Common myeloid progenitor, CD34-positive (primary cell): ENCODE data around the gene CADPS2.

Source experiments
- CTCF ChIA-PET: fragments of 350-600 bp; sonication (Branson Sonifier 250); formaldehyde crosslinking; loops from one replicate; lab custom pipeline; 2021; ENCODE audit warnings: antibody characterized with exemption; lab: Charles Lee
- POLR2A ChIA-PET: fragments of 350-600 bp; sonication (Branson Sonifier 250); formaldehyde crosslinking; loops from one replicate; lab custom pipeline; 2021; ENCODE audit warnings: antibody characterized with exemption; lab: Charles Lee
- DNase-seq, 3 donors: peaks; one replicate each; pipeline versions ENCODE4 v3.0.0 to v3.0.0-alpha.2; 2013
- H3K27ac ChIP-seq, 2 experiments: 1 replicate in 1 of 2; 2 replicates in 1 of 2; pipeline ENCODE4 v1.7.0; 2013; ENCODE audit warnings: inconsistent platforms in 2 of 2, low read length in 2 of 2, mild to moderate bottlenecking in 2 of 2, low read depth in 1 of 2, moderate library complexity in 1 of 2; ENCODE audit not compliant: severe bottlenecking in 2 of 2, insufficient read depth in 1 of 2, poor library complexity in 1 of 2
- H3K27me3 ChIP-seq, 5 experiments: replicated peaks in 2 of 5; 1 replicate in 3 of 5; 2 replicates in 2 of 5; pipeline versions ENCODE4 v1.6.1 to v1.7.0; 2013; ENCODE audit warnings: low read length in 4 of 5, mild to moderate bottlenecking in 2 of 5, moderate library complexity in 2 of 5, inconsistent platforms in 1 of 5; ENCODE audit not compliant: insufficient read depth in 5 of 5, control insufficient read depth in 4 of 5
- H3K36me3 ChIP-seq, 4 experiments: 1 replicate in 2 of 4; 2 replicates in 2 of 4; pipeline versions ENCODE4 v1.6.1 to v1.7.0; 2013; ENCODE audit warnings: low read length in 3 of 4, control low read depth in 1 of 4, mild to moderate bottlenecking in 1 of 4; ENCODE audit not compliant: control insufficient read depth in 4 of 4, insufficient read depth in 4 of 4
- H3K4me1 ChIP-seq, 4 experiments: 1 replicate in 3 of 4; 2 replicates in 1 of 4; pipeline versions ENCODE4 v1.6.1 to v1.7.1; 2013; ENCODE audit warnings: low read length in 3 of 4, mild to moderate bottlenecking in 3 of 4, control low read depth in 1 of 4, inconsistent platforms in 1 of 4, moderate library complexity in 1 of 4; ENCODE audit not compliant: control insufficient read depth in 4 of 4, insufficient read depth in 4 of 4; ENCODE audit errors: control extremely low read depth in 1 of 4
- H3K4me3 ChIP-seq, 7 experiments: 1 replicate in 4 of 7; 2 replicates in 3 of 7; pipeline versions ENCODE4 v1.5.1 to v1.7.0; 2013; ENCODE audit warnings: mild to moderate bottlenecking in 7 of 7, low read length in 6 of 7, moderate library complexity in 6 of 7, inconsistent platforms in 2 of 7, low read depth in 2 of 7, control low read depth in 1 of 7; ENCODE audit not compliant: insufficient read depth in 4 of 7, control insufficient read depth in 1 of 7; ENCODE audit errors: extremely low read depth in 1 of 7
- H3K9me3 ChIP-seq, 5 experiments: 1 replicate in 4 of 5; 2 replicates in 1 of 5; pipeline versions ENCODE4 v1.6.1 to v1.7.1; 2013; ENCODE audit warnings: low read length in 4 of 5, mild to moderate bottlenecking in 2 of 5, inconsistent platforms in 1 of 5, low read depth in 1 of 5, moderate library complexity in 1 of 5; ENCODE audit not compliant: control insufficient read depth in 4 of 5, insufficient read depth in 2 of 5; ENCODE audit errors: control extremely low read depth in 1 of 5
- WGBS: methylation state at CpG from one replicate; pipeline ENCODE4 v1.1.5; 2013; ENCODE audit not compliant: insufficient coverage; 5-methylcytosine and 5-hydroxymethylcytosine counted together

CADPS2 gene

GRCh38 chr7:122746948-122747347, 139.3 kb downstream of the CADPS2 start:
- no peaks in the 10 kb centered on the region for H3K9me3 ChIP-seq
- H3K36me3 ChIP-seq = no peaks in the 10 kb centered on the region
- H3K4me1 ChIP-seq = no peaks in the 10 kb centered on the region
- H3K27me3 ChIP-seq = no peaks in the 10 kb centered on the region
- ChIA-PET CTCF (no interaction called here), POLR2A (no interaction called here)
- H3K4me3 ChIP-seq = no peak overlapping the region
- no peak overlapping the region for H3K27ac ChIP-seq
- no peak for DNase-seq
- 71% methylated on average over 1 of the region's 2 CpGs for WGBS

GRCh38 chr7:122743211-122743610, 143.0 kb downstream of the CADPS2 start:
- Histone ChIP-seq H3K9me3 (no peaks in the 10 kb centered on the region), H3K27me3 (no peaks in the 10 kb centered on the region), H3K27ac (no peak overlapping the region), H3K4me1 (no peaks in the 10 kb centered on the region), H3K4me3 (no peak overlapping the region), H3K36me3 (no peaks in the 10 kb centered on the region)
- no peak for DNase-seq
- POLR2A ChIA-PET = no interaction called here
- CTCF ChIA-PET = no interaction called here

- Histone ChIP-seq H3K27me3 (no peaks in the 10 kb centered on the region), H3K36me3 (no peaks in the 10 kb centered on the region), H3K27ac (no peak overlapping the region), H3K4me1 (no peaks in the 10 kb centered on the region), H3K4me3 (no peak overlapping the region), H3K9me3 (no peaks in the 10 kb centered on the region)
- WGBS = 89% methylated on average over 2 of the region's 2 CpGs
- CTCF ChIA-PET = no interaction called here
- no peak for DNase-seq
- POLR2A ChIA-PET = no interaction called here
Observed at GRCh38 chr7:122738947-122739346, 147.3 kb downstream of the CADPS2 start.

GRCh38 chr7:122736183-122736582, 150.1 kb downstream of the CADPS2 start:
- no peak overlapping the region for H3K27ac ChIP-seq
- no peaks in the 10 kb centered on the region for H3K9me3 ChIP-seq
- H3K4me1 ChIP-seq = no peaks in the 10 kb centered on the region
- no peak overlapping the region for H3K4me3 ChIP-seq
- no peaks in the 10 kb centered on the region for H3K36me3 ChIP-seq
- no peak for DNase-seq
- ChIA-PET CTCF (interaction anchor here (0.7 kb wide), 1 partner anchor 453 kb away, joined by 3 read pairs; no protein-coding TSS in a partner anchor), POLR2A (no interaction called here)
- WGBS = no CpG with 5 or more reads among the region's 1 CpG
- no peaks in the 10 kb centered on the region for H3K27me3 ChIP-seq

- WGBS = no CpG with 5 or more reads among the region's 1 CpG
- Histone ChIP-seq H3K9me3 (no peaks in the 10 kb centered on the region), H3K4me1 (no peaks in the 10 kb centered on the region), H3K36me3 (no peaks in the 10 kb centered on the region), H3K27me3 (no peaks in the 10 kb centered on the region), H3K4me3 (no peak overlapping the region), H3K27ac (no peak overlapping the region)
- DNase-seq = no peak
- ChIA-PET CTCF (no interaction called here), POLR2A (no interaction called here)
Observed at GRCh38 chr7:122727759-122728158, 158.5 kb downstream of the CADPS2 start.

- CTCF ChIA-PET = no interaction called here
- no peak overlapping the region for H3K27ac ChIP-seq
- no peaks in the 10 kb centered on the region for H3K27me3 ChIP-seq
- no peak overlapping the region for H3K4me3 ChIP-seq
- H3K36me3 ChIP-seq = no peaks in the 10 kb centered on the region
- no peaks in the 10 kb centered on the region for H3K9me3 ChIP-seq
- H3K4me1 ChIP-seq = no peaks in the 10 kb centered on the region
- POLR2A ChIA-PET = no interaction called here
- no peak for DNase-seq
Observed at GRCh38 chr7:122727354-122727753, 158.9 kb downstream of the CADPS2 start.

- no peaks in the 10 kb centered on the region for H3K36me3 ChIP-seq
- ChIA-PET POLR2A (no interaction called here), CTCF (no interaction called here)
- H3K9me3 ChIP-seq = no peaks in the 10 kb centered on the region
- DNase-seq = no peak
- H3K27ac ChIP-seq = no peak overlapping the region
- WGBS = 95% methylated on average over 2 of the region's 2 CpGs
- H3K27me3 ChIP-seq = no peaks in the 10 kb centered on the region
- no peaks in the 10 kb centered on the region for H3K4me1 ChIP-seq
- no peak overlapping the region for H3K4me3 ChIP-seq
Observed at GRCh38 chr7:122726881-122727280, 159.4 kb downstream of the CADPS2 start.
